ENCODE results near the gene DPF1.

GRCh38 chr19:38228491-38229439 lies 4.7 kb upstream of the DPF1 start:
- TF ChIP-seq EZH2phosphoT487 (IDR thresholded peaks at IDR 0.05), result no peak
- TF ChIP-seq EZH2 (IDR thresholded peaks at IDR 0.05), result no peak

Data from neural progenitor cell (in vitro differentiated cells).